GM21423 (cell line): ENCODE measurements around the gene VAT1L.
A peak's percentile ranks its signal among the peaks of the same experiment; 100 is the strongest.

Source experiments
- ATAC-seq: cut with Tn5 transposase; IDR thresholded peaks from one replicate; pipeline ENCODE4 v1.9.1; 2021; ENCODE audit warnings: mild to moderate bottlenecking, moderate library complexity; ENCODE audit not compliant: unreplicated experiment

VAT1L gene

GRCh38 chr16:77866752-77867151, 78.4 kb downstream of the VAT1L start:
- no peak for ATAC-seq

GRCh38 chr16:77868052-77868451, 79.7 kb downstream of the VAT1L start:
- ATAC-seq = peak; percentile 35

- peak; percentile 67 for ATAC-seq
These were observed 80.1 kb downstream of the VAT1L start for GRCh38 chr16:77868478-77868877.

DNA sequence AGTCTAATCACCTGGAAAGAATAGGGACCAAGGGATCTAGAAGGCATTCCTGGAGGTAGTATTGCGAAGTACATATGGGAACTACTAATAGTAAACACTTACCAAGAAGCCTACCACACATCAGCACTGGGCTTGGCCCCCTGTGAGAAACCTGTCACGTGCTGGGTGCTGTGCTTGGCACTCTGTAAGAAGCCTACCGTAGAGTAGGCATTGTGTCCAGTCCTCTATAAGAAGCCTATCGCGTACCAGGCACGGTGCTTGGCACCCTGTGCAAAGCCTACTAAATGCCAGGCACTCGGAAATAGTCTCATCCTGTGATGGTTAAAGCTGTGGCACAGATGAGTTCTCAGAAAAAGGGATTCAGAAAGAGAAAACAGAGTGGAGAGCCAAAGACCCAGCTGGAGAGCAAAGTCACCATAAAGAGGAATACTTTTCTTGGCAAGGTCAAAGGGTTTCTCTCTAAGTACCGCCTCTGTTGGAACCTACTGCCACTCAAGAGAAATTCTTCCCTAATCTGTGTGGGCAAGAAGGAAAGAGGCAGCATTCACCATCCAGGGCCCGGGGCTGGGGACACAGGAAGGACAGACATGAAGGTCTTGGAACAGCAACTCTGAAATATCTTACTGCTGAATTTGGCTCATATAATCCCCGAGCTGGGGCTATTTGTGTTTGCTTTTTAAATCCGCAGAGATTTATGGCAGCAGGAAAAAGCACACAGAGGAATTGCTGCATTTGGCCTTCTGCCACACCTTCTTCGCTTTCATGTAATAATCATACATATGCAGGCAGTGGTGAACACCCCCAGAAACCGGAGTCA, 81.8 kb downstream of the VAT1L start:
- ATAC-seq = no peak

DNA sequence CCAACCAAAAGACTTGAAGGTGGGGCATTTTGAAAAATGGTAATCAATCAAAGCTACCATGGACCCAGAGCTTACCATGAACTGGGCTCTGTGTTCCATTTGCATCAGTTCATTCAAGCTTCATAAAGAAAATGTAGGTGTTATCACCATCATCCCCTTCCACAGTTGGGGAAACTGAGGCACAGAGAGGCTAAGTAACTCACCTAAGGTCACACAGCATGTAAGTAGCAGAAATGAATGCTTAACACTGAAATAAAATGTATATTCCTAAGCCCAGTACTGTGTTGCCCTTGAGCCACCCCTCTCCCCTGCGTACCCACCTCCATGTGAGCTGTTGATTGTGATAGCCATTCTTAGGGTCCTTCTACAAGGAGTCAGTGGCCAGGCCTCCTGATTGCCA, 83.6 kb downstream of the VAT1L start:
- no peak for ATAC-seq

GRCh38 chr16:77873066-77873465, 84.7 kb downstream of the VAT1L start:
- no peak for ATAC-seq

- ATAC-seq = no peak
These were observed 86.0 kb downstream of the VAT1L start for GRCh38 chr16:77874347-77874746.

- no peak for ATAC-seq
These were observed 88.4 kb downstream of the VAT1L start for GRCh38 chr16:77876776-77877175.

GRCh38 chr16:77877712-77878347, 89.5 kb downstream of the VAT1L start:
- no peak for ATAC-seq

- ATAC-seq = no peak
These were observed 93.1 kb downstream of the VAT1L start for GRCh38 chr16:77881355-77882030.

GRCh38 chr16:77882358-77882757, 94.0 kb downstream of the VAT1L start:
- ATAC-seq = no peak

DNA sequence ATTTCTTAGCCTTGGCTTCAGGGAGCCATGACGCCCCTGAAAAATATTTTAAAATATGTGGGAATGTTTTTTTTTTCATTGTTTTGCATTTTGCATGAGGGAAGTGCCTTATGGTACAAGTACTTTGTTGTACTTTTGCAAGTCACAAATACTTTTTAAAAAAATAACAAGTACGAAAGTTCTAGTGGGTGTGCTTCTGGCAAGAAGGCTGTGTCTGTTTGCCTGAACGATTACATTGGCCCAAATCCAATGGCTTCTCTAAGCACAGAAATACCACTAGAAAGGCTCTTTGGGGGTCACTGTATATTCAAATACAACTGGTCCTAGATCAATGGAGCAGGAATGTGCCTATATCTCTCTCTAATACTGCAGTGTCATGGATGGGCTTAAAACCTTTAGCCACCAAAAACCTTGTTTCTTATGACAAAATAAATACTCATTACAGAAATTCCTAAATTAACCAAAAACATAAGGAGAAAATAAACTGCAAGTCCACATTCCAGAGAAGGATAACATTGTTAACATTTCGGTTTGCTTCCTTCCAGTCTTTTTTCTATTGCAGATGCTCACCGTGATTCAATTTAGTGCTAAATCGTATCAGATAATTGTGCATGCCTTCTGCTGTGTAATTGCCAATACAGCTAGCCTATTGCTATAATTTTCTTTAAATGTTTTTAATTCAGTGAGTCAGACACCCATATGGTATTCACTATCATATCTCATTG, 97.4 kb downstream of the VAT1L start:
- no peak for ATAC-seq

DNA sequence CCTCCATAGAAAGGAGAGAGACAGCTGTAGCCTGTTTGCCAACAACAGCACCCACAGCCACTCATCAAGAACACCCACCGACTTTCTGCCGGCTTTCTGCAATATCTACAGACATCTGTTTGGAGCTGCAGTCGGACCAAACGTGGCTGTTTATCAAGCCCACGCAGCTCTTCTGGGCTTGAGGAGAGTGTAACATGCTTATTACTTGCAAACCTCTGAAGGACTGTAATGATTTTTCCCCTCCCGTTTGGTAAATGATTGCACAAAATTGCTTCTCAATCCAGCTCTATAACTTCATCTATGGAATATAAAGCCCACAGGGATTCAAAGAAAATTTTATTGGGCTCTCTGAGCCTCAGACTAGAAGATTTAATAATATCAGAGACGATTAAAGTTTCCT, 100.5 kb downstream of the VAT1L start:
- ATAC-seq = no peak

GRCh38 chr16:77890075-77890474, 101.7 kb downstream of the VAT1L start:
- no peak for ATAC-seq

- ATAC-seq = no peak
These were observed 105.8 kb downstream of the VAT1L start for GRCh38 chr16:77894162-77894561.

DNA sequence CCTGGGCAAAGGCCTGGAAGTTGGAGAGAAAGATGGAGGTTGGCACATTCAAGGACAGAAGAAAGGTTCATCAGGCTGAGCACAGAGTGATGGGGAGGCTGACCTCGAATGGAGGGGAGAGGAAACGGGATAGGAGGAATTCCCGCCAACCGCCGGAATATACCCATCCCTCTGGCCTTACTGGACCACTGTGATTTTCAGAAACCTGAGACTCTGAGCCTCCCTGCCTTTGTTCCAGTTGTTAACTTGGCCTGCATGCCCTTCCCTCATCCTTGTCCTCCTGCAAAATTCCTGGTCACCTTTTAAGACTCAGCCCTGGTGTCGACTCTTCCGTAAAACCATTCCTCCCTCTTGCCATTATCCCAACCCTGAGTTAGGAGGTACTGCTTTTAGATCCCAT, 107.6 kb downstream of the VAT1L start:
- ATAC-seq = no peak

GRCh38 chr16:77896415-77897128, 108.2 kb downstream of the VAT1L start:
- no peak for ATAC-seq

DNA sequence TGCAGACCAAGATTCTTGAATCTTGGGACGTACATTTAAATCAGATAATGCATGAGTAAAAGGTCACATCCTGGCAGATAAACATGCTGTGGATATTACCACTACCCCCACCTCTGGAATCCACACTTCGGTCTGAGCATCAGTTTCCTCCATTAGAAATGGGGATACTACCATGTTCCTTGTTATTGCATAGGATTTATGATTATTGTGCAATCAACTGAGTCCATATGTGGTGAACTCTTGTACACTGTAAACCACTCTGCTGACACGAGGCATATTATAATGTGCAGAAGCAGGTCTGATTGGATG, 108.7 kb downstream of the VAT1L start:
- no peak for ATAC-seq

GRCh38 chr16:77897831-77898605, 109.7 kb downstream of the VAT1L start:
- no peak for ATAC-seq

DNA sequence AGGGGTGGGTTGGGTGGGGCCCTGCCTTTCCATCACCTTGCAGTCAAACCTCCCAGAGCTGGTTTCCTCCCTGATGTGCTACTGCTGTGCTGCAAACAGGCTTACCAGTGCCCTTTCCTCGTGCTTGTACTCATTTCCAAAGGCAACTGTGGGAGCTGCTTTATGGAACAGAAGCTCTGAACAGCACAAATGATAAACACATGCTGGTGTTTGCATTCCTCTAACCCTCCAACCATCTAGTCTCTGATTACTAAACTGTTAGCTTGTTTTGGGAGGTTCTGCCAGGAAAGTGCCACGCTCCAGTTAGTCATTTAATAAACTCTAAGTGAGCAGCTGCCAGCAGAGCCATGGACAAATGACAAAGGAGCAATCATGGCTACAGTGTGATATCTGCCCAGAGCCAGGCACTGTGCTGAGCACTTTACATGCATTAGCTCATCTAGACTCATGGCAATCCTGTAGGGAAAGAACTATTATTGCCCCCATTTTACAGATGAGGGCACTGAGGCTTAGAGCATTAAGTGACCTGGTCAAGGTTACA, 110.4 kb downstream of the VAT1L start:
- ATAC-seq = no peak
